ENCODE measurements around the gene MLLT3.

GRCh38 chr9:20462410-20462809 lies 159.9 kb downstream of the MLLT3 start:
- TF ChIP-seq POLR2AphosphoS5 (IDR thresholded peaks at IDR 0.05; ENCODE audit: low read depth, low read length) (no peak), TAF1 (IDR thresholded peaks at IDR 0.05; ENCODE audit: borderline replicate concordance, insufficient read depth, low read length) (no peak), SIN3A (IDR thresholded peaks at IDR 0.05; ENCODE audit: borderline replicate concordance, insufficient read depth, low read length) (no peak), REST (IDR thresholded peaks at IDR 0.05; ENCODE audit: insufficient read depth in 1 of 2, low read depth in 2 of 2, low read length in 2 of 2) (no peak)

Measured in PFSK-1 (cell line).